EH (cell line): ENCODE data around the gene AMPD1.

Experiments
- DNase-seq: peaks from one replicate; pipeline ENCODE4 v3.0.0-alpha.2; 2015; ENCODE audit warnings: low read depth

The AMPD1 gene

GRCh38 chr1:114695430-114696058, at the start of gene AMPD1:
TSS of gene AMPD1 (minus strand) at chr1:114695546. CDS start at chr1:114695471, 75 bp downstream.
- peak; percentile 54 for DNase-seq

GRCh38 chr1:114741963-114742746, 46.8 kb upstream of the AMPD1 start:
- no peak for DNase-seq

GRCh38 chr1:114740331-114740730, 45.0 kb upstream of the AMPD1 start:
- no peak for DNase-seq

GRCh38 chr1:114737314-114737849, 42.0 kb upstream of the AMPD1 start:
- no peak for DNase-seq

- DNase-seq: no peak
Measured at GRCh38 chr1:114735479-114735878, 40.1 kb upstream of the AMPD1 start.

GRCh38 chr1:114729782-114730181, 34.4 kb upstream of the AMPD1 start:
- no peak for DNase-seq

GRCh38 chr1:114728553-114728952, 33.2 kb upstream of the AMPD1 start:
- no peak for DNase-seq

- peak; percentile 3 for DNase-seq
Measured at GRCh38 chr1:114725230-114725629, 29.9 kb upstream of the AMPD1 start.

- no peak for DNase-seq
Measured at GRCh38 chr1:114723915-114724314, 28.6 kb upstream of the AMPD1 start.

- no peak for DNase-seq
Measured at GRCh38 chr1:114723457-114723856, 28.1 kb upstream of the AMPD1 start.

GRCh38 chr1:114720492-114720891, 25.1 kb upstream of the AMPD1 start:
- DNase-seq: no peak

- DNase-seq: peak; percentile 21
Measured at GRCh38 chr1:114719424-114719787, 24.1 kb upstream of the AMPD1 start.

GRCh38 chr1:114718661-114719423, 23.5 kb upstream of the AMPD1 start:
- DNase-seq: peak; percentile 57

- peak; percentile 91 for DNase-seq
Measured at GRCh38 chr1:114716304-114717170, 21.2 kb upstream of the AMPD1 start, which contains the start of gene NRAS. TSS of gene NRAS (minus strand) at chr1:114716771. CDS start at chr1:114716160, 611 bp downstream.

GRCh38 chr1:114715952-114716303, 20.6 kb upstream of the AMPD1 start:
- DNase-seq: no peak

- DNase-seq: no peak
Measured at GRCh38 chr1:114712977-114713376, 17.6 kb upstream of the AMPD1 start.

- DNase-seq: no peak
Measured at GRCh38 chr1:114710360-114710759, 15.0 kb upstream of the AMPD1 start.

- DNase-seq: no peak
Measured at GRCh38 chr1:114707604-114708003, 12.3 kb upstream of the AMPD1 start.

- no peak for DNase-seq
Measured at GRCh38 chr1:114703242-114703641, 7.9 kb upstream of the AMPD1 start.

GRCh38 chr1:114702737-114703136, 7.4 kb upstream of the AMPD1 start:
- DNase-seq: no peak

- DNase-seq: no peak
Measured at GRCh38 chr1:114701931-114702330, 6.6 kb upstream of the AMPD1 start.
